HG03469 (cell line): Measurements from ENCODE around the gene ZNF770.

Experiments
- ATAC-seq: cut with Tn5 transposase; IDR thresholded peaks from one replicate; pipeline ENCODE4 v1.9.1; 2021; ENCODE audit warnings: mild to moderate bottlenecking, moderate library complexity, moderate number of reproducible peaks; ENCODE audit not compliant: unreplicated experiment

The ZNF770 gene

GRCh38 chr15:34988027-34988902 is at the start of gene ZNF770:
Gene ZNF770, minus strand, starts transcription at chr15:34988287. Its CDS starts 4,853 bp downstream, at chr15:34983434.
- peak; percentile 57 for ATAC-seq

GRCh38 chr15:35028235-35028984 is 40.3 kb upstream of the ZNF770 start:
- ATAC-seq = no peak

GRCh38 chr15:35023804-35024203 is 35.7 kb upstream of the ZNF770 start:
- no peak for ATAC-seq

GRCh38 chr15:35020974-35021373 is 32.9 kb upstream of the ZNF770 start:
- no peak for ATAC-seq

- ATAC-seq = no peak
Observed at GRCh38 chr15:35019404-35020327, 31.6 kb upstream of the ZNF770 start.

GRCh38 chr15:35014241-35014640 is 26.2 kb upstream of the ZNF770 start:
- no peak for ATAC-seq

- ATAC-seq = no peak
Observed at GRCh38 chr15:35013370-35013769, 25.3 kb upstream of the ZNF770 start.

- no peak for ATAC-seq
Observed at GRCh38 chr15:35007397-35007796, 19.3 kb upstream of the ZNF770 start.

GRCh38 chr15:35005933-35006332 is 17.8 kb upstream of the ZNF770 start:
- ATAC-seq = no peak

- ATAC-seq = no peak
Observed at GRCh38 chr15:35003928-35004327, 15.8 kb upstream of the ZNF770 start.

GRCh38 chr15:35000511-35000910 is 12.4 kb upstream of the ZNF770 start:
- no peak for ATAC-seq

- no peak for ATAC-seq
Observed at GRCh38 chr15:34999906-35000305, 11.8 kb upstream of the ZNF770 start.

GRCh38 chr15:34994925-34995324 is 6.8 kb upstream of the ZNF770 start:
- ATAC-seq = no peak

- peak; percentile 93 for ATAC-seq
Observed at GRCh38 chr15:34993877-34994276, 5.8 kb upstream of the ZNF770 start.

- no peak for ATAC-seq
Observed at GRCh38 chr15:34993412-34993811, 5.3 kb upstream of the ZNF770 start.

GRCh38 chr15:34987609-34988026 is 469 bp downstream of the ZNF770 start:
- no peak for ATAC-seq

GRCh38 chr15:34986771-34987480 is 1.2 kb downstream of the ZNF770 start:
- no peak for ATAC-seq

GRCh38 chr15:34986326-34986725 is 1.8 kb downstream of the ZNF770 start:
- no peak for ATAC-seq

GRCh38 chr15:34984889-34985630 is 3.0 kb downstream of the ZNF770 start:
- no peak for ATAC-seq

- no peak for ATAC-seq
Observed at GRCh38 chr15:34976743-34977142, 11.3 kb downstream of the ZNF770 start.
